D721Med (cell line): ENCODE measurements around the gene SETMAR.
"Not testable (repeated sequence)": the region's sequence is repeated elsewhere in the genome, so short reads cannot be mapped to it uniquely, and the experiment has no call there.

ENCODE experiments used
- DNase-seq: peaks from one replicate; pipeline ENCODE4 v3.0.0; 2011; ENCODE audit warnings: low spot score; ENCODE audit not compliant: insufficient read length
- FAIRE-seq: peaks from 2 replicates; lab custom pipeline; 2011; peaks lifted over from hg19 to GRCh38; lab: Jason Lieb, UNC
- CTCF ChIP-seq: IDR thresholded peaks from 2 replicates; pipeline ENCODE4 v1.5.1; 2012; ENCODE audit warnings: mild to moderate bottlenecking, control low read depth; ENCODE audit not compliant: insufficient read depth; ENCODE audit errors: missing control alignments

SETMAR gene

GRCh38 chr3:4326868-4327267, 23.7 kb downstream of the SETMAR start:
- DNase-seq (no peak), FAIRE-seq (no peak)
- no peak for TF ChIP-seq CTCF

GRCh38 chr3:4329806-4330205, 26.6 kb downstream of the SETMAR start:
- DNase-seq, FAIRE-seq: not testable (repeated sequence)

GRCh38 chr3:4332111-4332510, 28.9 kb downstream of the SETMAR start:
- FAIRE-seq (no peak), DNase-seq (no peak)
- TF ChIP-seq CTCF = no peak

GRCh38 chr3:4332574-4332973, 29.4 kb downstream of the SETMAR start:
- no peak for FAIRE-seq
- DNase-seq = no peak
- TF ChIP-seq CTCF = no peak

GRCh38 chr3:4332991-4333390, 29.8 kb downstream of the SETMAR start:
- FAIRE-seq = no peak

GRCh38 chr3:4334548-4334947, 31.4 kb downstream of the SETMAR start:
- no peak for FAIRE-seq
- no peak for DNase-seq
- TF ChIP-seq CTCF = no peak

More at GRCh38 chr3:4332991-4333390, 29.8 kb downstream of the SETMAR start:
- no peak for DNase-seq
- TF ChIP-seq CTCF = no peak

- TF ChIP-seq CTCF = no peak
- FAIRE-seq (no peak), DNase-seq (no peak)
These were observed 32.8 kb downstream of the SETMAR start for GRCh38 chr3:4335840-4336562.
